Esophagus squamous epithelium (tissue), 5 donors: ENCODE results near the gene RPL7A. TPM values are rescaled to one million over a fixed set of nuclear protein-coding genes. Genes with fewer than 3 reads are reported as not detected.

Experiments used
- DNase-seq: peaks from one replicate; lab custom pipeline; 2025; lab: John Stamatoyannopoulos, UW
- H3K27ac ChIP-seq, 4 donors: fragments of 200-600 bp; sonication (generic); one replicate each; pipeline ENCODE4 v1.5.1; 2016 to 2019; ENCODE audit warnings: mild to moderate bottlenecking in 1 of 4
- H3K27me3 ChIP-seq, 4 donors: fragments of 200-600 bp; sonication (generic); 1 replicate in 3 of 4; 2 replicates in 1 of 4; pipeline versions ENCODE4 v1.5.1 to v1.6.0; 2017 to 2021; ENCODE audit warnings: antibody characterized with exemption in 1 of 4
- H3K36me3 ChIP-seq, 3 donors: fragments of 200-600 bp; sonication (generic); one replicate each; pipeline ENCODE4 v1.5.1; 2016 to 2019
- H3K4me1 ChIP-seq, 3 donors: fragments of 200-600 bp; sonication (generic); one replicate each; pipeline ENCODE4 v1.5.1; 2017 to 2019
- H3K4me3 ChIP-seq, 4 donors: fragments of 200-600 bp; sonication (generic); 1 replicate in 3 of 4; 2 replicates in 1 of 4; pipeline ENCODE4 v1.5.1; 2016 to 2019; ENCODE audit warnings: mild to moderate bottlenecking in 2 of 4, moderate library complexity in 1 of 4
- H3K9me3 ChIP-seq, 3 donors: fragments of 200-600 bp; sonication (generic); one replicate each; pipeline ENCODE4 v1.5.1; 2016 to 2019
- CTCF ChIP-seq, 6 experiments: fragments of 450-650 bp in 4 of 6; fragments of 200-600 bp in 2 of 6; sonication (generic) in 2 of 6; IDR thresholded peaks; one replicate each; pipeline ENCODE4 v1.5.1; 2016 to 2019; ENCODE audit warnings: antibody characterized with exemption in 6 of 6, mild to moderate bottlenecking in 4 of 6, moderate library complexity in 4 of 6
- POLR2A ChIP-seq, 4 donors: fragments of 450-650 bp; IDR thresholded peaks; one replicate each; pipeline ENCODE4 v1.6.1; 2017; ENCODE audit warnings: antibody characterized with exemption in 4 of 4, mild to moderate bottlenecking in 4 of 4, moderate library complexity in 3 of 4
- WGBS, 2 donors: methylation state at CpG; one replicate each; pipeline ENCODE4 v1.1.5; 2018; 5-methylcytosine and 5-hydroxymethylcytosine counted together
- intact Hi-C: fragments of 100-400 bp; cut with DNase I; formaldehyde crosslinking; loops from one replicate; pipeline ENCODE4 v1.15.0; 2022
- total RNA-seq, 4 donors: library from RNA; depleted of rRNA; stranded (reverse); fragments of >200 nt; gene quantifications; one replicate each; pipeline ENCODE4 v1.1.0, GENCODE V29; 2016
- donor health status: DM: yes; HTN: yes; CAD: no.

The RPL7A gene
- total RNA-seq, 4 donors from 2014 or later, result 1,828 to 2,553 (median 2,363) TPM

GRCh38 chr9:133383438-133383837 lies 35.4 kb downstream of the RPL7A start:
- Histone ChIP-seq H3K9me3 (no peaks in the 10 kb centered on the region), H3K4me3 (no peak overlapping the region), H3K27me3 (no peaks in the 10 kb centered on the region), H3K36me3 (no peaks in the 10 kb centered on the region), H3K27ac (no peak overlapping the region), H3K4me1 (peaks cover 6 to 32% (median 9%) of the 10 kb centered on the region in 3 donors)
- TF ChIP-seq CTCF (IDR thresholded peaks at IDR 0.05), result no peak
- no peak for TF ChIP-seq POLR2A (IDR thresholded peaks at IDR 0.05)
- no peak for DNase-seq
- 88 to 90% methylated on average over 3 of the region's 3 CpGs for WGBS, 2 donors
- intact Hi-C loops, result no loop called here

GRCh38 chr9:133384736-133385321 lies 36.8 kb downstream of the RPL7A start:
- no peaks in the 10 kb centered on the region for H3K36me3 ChIP-seq
- TF ChIP-seq POLR2A (IDR thresholded peaks at IDR 0.05) (no peak), CTCF (IDR thresholded peaks at IDR 0.05) (no peak)
- H3K4me1 ChIP-seq, result peaks cover 6 to 18% (median 9%) of the 10 kb centered on the region in 3 donors
- intact Hi-C loops, result no loop called here
- H3K27me3 ChIP-seq, result peaks cover 0 to 9% (median 0%) of the 10 kb centered on the region in 4 donors
- no peak overlapping the region for H3K4me3 ChIP-seq
- no peak for DNase-seq
- no peak overlapping the region for H3K27ac ChIP-seq
- 86 to 90% methylated on average over 17 of the region's 17 CpGs for WGBS, 2 donors
- no peaks in the 10 kb centered on the region for H3K9me3 ChIP-seq

- no peak for DNase-seq
- H3K4me3 ChIP-seq, result no peak overlapping the region
- no peaks in the 10 kb centered on the region for H3K9me3 ChIP-seq
- no peak overlapping the region for H3K27ac ChIP-seq
- H3K4me1 ChIP-seq, result peaks cover 6 to 17% (median 9%) of the 10 kb centered on the region in 3 donors
- no peaks in the 10 kb centered on the region for H3K36me3 ChIP-seq
- WGBS, 2 donors, result 67% methylated on average over 5 of the region's 14 CpGs; no CpG with 5 or more reads in 1 of the 2 donors
- intact Hi-C loops, result no loop called here
- peaks cover 0 to 12% (median 0%) of the 10 kb centered on the region in 4 donors for H3K27me3 ChIP-seq
- no peak for TF ChIP-seq CTCF (IDR thresholded peaks at IDR 0.05)
- TF ChIP-seq POLR2A (IDR thresholded peaks at IDR 0.05), result no peak
Measured at GRCh38 chr9:133385452-133385851, 37.4 kb downstream of the RPL7A start.

GRCh38 chr9:133386338-133386737 lies 38.3 kb downstream of the RPL7A start:
- Histone ChIP-seq H3K9me3 (no peaks in the 10 kb centered on the region), H3K36me3 (no peaks in the 10 kb centered on the region), H3K4me1 (peaks cover 6 to 17% (median 9%) of the 10 kb centered on the region in 3 donors), H3K27me3 (peaks cover 0 to 19% (median 0%) of the 10 kb centered on the region in 4 donors), H3K4me3 (no peak overlapping the region), H3K27ac (no peak overlapping the region)
- WGBS, 2 donors, result 82 to 90% methylated on average over 7 to 9 of the region's 13 CpGs
- intact Hi-C loops, result no loop called here
- TF ChIP-seq POLR2A (IDR thresholded peaks at IDR 0.05), result no peak
- TF ChIP-seq CTCF (IDR thresholded peaks at IDR 0.05), result no peak
- no peak for DNase-seq

GRCh38 chr9:133387680-133388079 lies 39.7 kb downstream of the RPL7A start:
- peaks cover 6 to 17% (median 9%) of the 10 kb centered on the region in 3 donors for H3K4me1 ChIP-seq
- WGBS, 2 donors, result 44 to 64% methylated on average over 4 to 9 of the region's 9 CpGs
- intact Hi-C loops, result no loop called here
- peaks cover 0 to 28% (median 0%) of the 10 kb centered on the region in 4 donors for H3K27me3 ChIP-seq
- TF ChIP-seq CTCF (IDR thresholded peaks at IDR 0.05), result no peak
- no peak for TF ChIP-seq POLR2A (IDR thresholded peaks at IDR 0.05)
- DNase-seq, result no peak
- H3K4me3 ChIP-seq, result no peak overlapping the region
- no peaks in the 10 kb centered on the region for H3K9me3 ChIP-seq
- H3K27ac ChIP-seq, result no peak overlapping the region
- no peaks in the 10 kb centered on the region for H3K36me3 ChIP-seq
